NCI-H1694 (cell line): Measurements from ENCODE around the gene ANKIB1.
"Not testable (repeated sequence)": the region's sequence is repeated elsewhere in the genome, so short reads cannot be mapped to it uniquely, and the experiment has no call there.

Experiments
- DNase-seq: peaks from one replicate; lab custom pipeline; 2025; lab: John Stamatoyannopoulos, UW

The ANKIB1 gene

GRCh38 chr7:92245487-92246359, at the start of gene ANKIB1, which contains the start of gene KRIT1:
ANKIB1 (plus strand) TSS chr7:92245974; CDS start chr7:92294979, 49,005 bp downstream.
KRIT1 (minus strand) TSS chr7:92245914; CDS start chr7:92242135, 3,779 bp downstream.
- DNase-seq: peak; percentile 87

GRCh38 chr7:92200791-92201190, 45.0 kb upstream of the ANKIB1 start:
- DNase-seq: no peak

- DNase-seq: no peak
These were observed 39.8 kb upstream of the ANKIB1 start for GRCh38 chr7:92205987-92206386.

- DNase-seq: no peak
These were observed 39.1 kb upstream of the ANKIB1 start for GRCh38 chr7:92206672-92207071.

- DNase-seq: no peak
These were observed 24.0 kb upstream of the ANKIB1 start for GRCh38 chr7:92221766-92222165.

GRCh38 chr7:92226981-92227380, 18.8 kb upstream of the ANKIB1 start:
- DNase-seq: no peak

GRCh38 chr7:92228100-92228499, 17.7 kb upstream of the ANKIB1 start:
- no peak for DNase-seq

GRCh38 chr7:92228742-92229141, 17.0 kb upstream of the ANKIB1 start:
- DNase-seq: no peak

- DNase-seq: no peak
These were observed 15.2 kb upstream of the ANKIB1 start for GRCh38 chr7:92230547-92230946.

GRCh38 chr7:92242972-92243371, 2.8 kb upstream of the ANKIB1 start:
- no peak for DNase-seq

- DNase-seq: no peak
These were observed 827 bp upstream of the ANKIB1 start for GRCh38 chr7:92244808-92245486.

GRCh38 chr7:92246360-92247101, 757 bp downstream of the ANKIB1 start:
- DNase-seq: peak; percentile 12

- no peak for DNase-seq
These were observed 4.8 kb downstream of the ANKIB1 start for GRCh38 chr7:92250603-92251002.

GRCh38 chr7:92251181-92251580, 5.4 kb downstream of the ANKIB1 start:
- no peak for DNase-seq

- no peak for DNase-seq
These were observed 7.5 kb downstream of the ANKIB1 start for GRCh38 chr7:92253251-92253650.

- not testable (repeated sequence) for DNase-seq
These were observed 9.0 kb downstream of the ANKIB1 start for GRCh38 chr7:92254800-92255199.

- DNase-seq: no peak
These were observed 9.5 kb downstream of the ANKIB1 start for GRCh38 chr7:92255308-92255707.

- no peak for DNase-seq
These were observed 13.3 kb downstream of the ANKIB1 start for GRCh38 chr7:92259062-92259461.

GRCh38 chr7:92259610-92260247, 14.0 kb downstream of the ANKIB1 start:
- no peak for DNase-seq

- no peak for DNase-seq
These were observed 14.5 kb downstream of the ANKIB1 start for GRCh38 chr7:92260248-92260781.

GRCh38 chr7:92266415-92267241, 20.9 kb downstream of the ANKIB1 start:
- no peak for DNase-seq
